A673 (cell line): Measurements from ENCODE around the gene MISP.

Experiments
- EZH2 ChIP-seq: fragments of 200-600 bp; sonication (generic); IDR thresholded peaks from 2 replicates; pipeline ENCODE4 v1.6.1; 2017; ENCODE audit warnings: borderline replicate concordance, low read depth, mild to moderate bottlenecking, mixed read lengths, antibody characterized with exemption, low read length; ENCODE audit not compliant: poor library complexity, severe bottlenecking
- TF ChIP-seq, protein P1 (sequence below): fragments of 300-800, 200-600 bp; sonication (generic); conservative IDR thresholded peaks from 2 replicates; pipeline ENCODE4 v1.5.1; 2017; ENCODE audit warnings: low read depth, mild to moderate bottlenecking, antibody characterized with exemption, low read length, moderate library complexity, mixed read lengths

DNA sequence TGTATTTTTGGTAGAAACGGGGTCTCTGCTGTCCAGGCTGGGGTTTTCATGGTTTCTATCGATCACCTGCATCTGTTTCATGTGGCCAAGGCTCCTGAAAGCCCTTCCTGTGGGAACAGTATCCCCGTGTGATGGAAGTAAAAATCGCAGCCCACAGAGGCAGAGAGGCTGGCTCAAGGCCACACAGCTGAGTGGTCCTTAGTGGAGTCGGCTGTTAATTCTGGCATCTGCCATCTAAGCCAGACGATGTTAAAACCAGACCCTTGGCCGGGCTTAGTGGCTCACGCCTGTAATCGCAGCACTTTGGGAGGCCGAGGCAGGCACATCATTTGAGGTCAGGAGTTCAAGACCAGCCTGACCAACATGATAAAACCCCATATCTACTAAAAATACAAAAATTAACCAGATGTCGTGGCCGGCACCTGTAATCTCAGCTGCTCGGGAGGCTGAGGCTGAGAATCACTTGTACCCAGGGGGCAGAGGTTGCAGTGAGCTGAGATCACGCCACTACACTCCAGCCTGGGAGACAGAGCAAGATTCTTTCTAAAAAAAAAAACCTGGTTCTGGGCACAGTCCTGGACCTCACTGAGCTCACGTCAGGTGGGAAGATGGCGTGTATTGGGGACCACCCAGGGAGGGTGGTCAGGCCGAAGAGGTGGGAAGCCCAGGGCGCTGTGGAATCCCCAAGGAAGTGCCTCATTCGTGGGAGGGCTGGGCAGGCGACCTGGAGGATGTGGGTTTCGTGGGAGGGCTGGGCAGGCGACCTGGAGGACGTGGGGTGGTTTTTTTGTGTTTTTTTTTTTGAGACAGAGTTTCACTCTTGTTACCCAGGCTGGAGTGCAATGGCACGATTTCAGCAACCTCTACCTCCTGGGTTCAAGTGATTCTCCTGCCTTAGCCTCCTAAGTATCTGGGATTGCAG is 18.5 kb upstream of the MISP start:
- TF ChIP-seq, protein P1, sequence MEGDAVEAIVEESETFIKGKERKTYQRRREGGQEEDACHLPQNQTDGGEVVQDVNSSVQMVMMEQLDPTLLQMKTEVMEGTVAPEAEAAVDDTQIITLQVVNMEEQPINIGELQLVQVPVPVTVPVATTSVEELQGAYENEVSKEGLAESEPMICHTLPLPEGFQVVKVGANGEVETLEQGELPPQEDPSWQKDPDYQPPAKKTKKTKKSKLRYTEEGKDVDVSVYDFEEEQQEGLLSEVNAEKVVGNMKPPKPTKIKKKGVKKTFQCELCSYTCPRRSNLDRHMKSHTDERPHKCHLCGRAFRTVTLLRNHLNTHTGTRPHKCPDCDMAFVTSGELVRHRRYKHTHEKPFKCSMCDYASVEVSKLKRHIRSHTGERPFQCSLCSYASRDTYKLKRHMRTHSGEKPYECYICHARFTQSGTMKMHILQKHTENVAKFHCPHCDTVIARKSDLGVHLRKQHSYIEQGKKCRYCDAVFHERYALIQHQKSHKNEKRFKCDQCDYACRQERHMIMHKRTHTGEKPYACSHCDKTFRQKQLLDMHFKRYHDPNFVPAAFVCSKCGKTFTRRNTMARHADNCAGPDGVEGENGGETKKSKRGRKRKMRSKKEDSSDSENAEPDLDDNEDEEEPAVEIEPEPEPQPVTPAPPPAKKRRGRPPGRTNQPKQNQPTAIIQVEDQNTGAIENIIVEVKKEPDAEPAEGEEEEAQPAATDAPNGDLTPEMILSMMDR, result no peak
- no peak for TF ChIP-seq EZH2
